Measurements from ENCODE around the gene KRTAP10-7. TPM values are rescaled to one million over a fixed set of nuclear protein-coding genes. Genes with fewer than 3 reads are reported as not detected.

Gene KRTAP10-7
- total RNA-seq, 2 experiments from 2014 or later, result not detected

GRCh38 chr21:44552136-44552535 lies 48.3 kb upstream of the KRTAP10-7 start:
- no peak for DNase-seq (ENCODE audit: low spot score)
- ChIA-PET CTCF (ENCODE audit: unreplicated experiment) (no interaction called here), POLR2A (interaction anchor here (0.5 kb wide), 1 partner anchor 47 kb away, joined by 4 read pairs; no protein-coding TSS in a partner anchor)
- no peak overlapping the region for H3K4me3 ChIP-seq (ENCODE audit: low read depth, low read length, poor library complexity, severe bottlenecking)
- peaks cover 3% of the 10 kb centered on the region for H3K9me3 ChIP-seq (ENCODE audit: low read length)
- H4K20me1 ChIP-seq (ENCODE audit: insufficient read depth, low read length), result no peaks in the 10 kb centered on the region
- H3K36me3 ChIP-seq (ENCODE audit: insufficient read depth, low read length), result no peaks in the 10 kb centered on the region
- no peaks in the 10 kb centered on the region for H3K9me2 ChIP-seq (ENCODE audit: insufficient read depth, low read length)
- no peak overlapping the region for H3K4me2 ChIP-seq (ENCODE audit: low read length)
- H3K79me2 ChIP-seq (ENCODE audit: insufficient read depth, low read depth, low read length), result no peaks in the 10 kb centered on the region
- TF ChIP-seq CTCF (conservative IDR thresholded peaks at IDR 0.05; ENCODE audit: low read length), result no peak
- no peak for TF ChIP-seq EZH2phosphoT487 (IDR thresholded peaks at IDR 0.05; ENCODE audit: borderline replicate concordance, low read depth, low read length)
- no peak overlapping the region for H2AFZ ChIP-seq (ENCODE audit: low read length)
- intact Hi-C loops (cut with micrococcal nuclease; ENCODE audit: unreplicated experiment), result no loop called here
- H3K4me1 ChIP-seq (ENCODE audit: insufficient read depth, low read length, poor library complexity, severe bottlenecking), result peaks cover 7% of the 10 kb centered on the region
- H3K27ac ChIP-seq (ENCODE audit: low read depth, low read length, poor library complexity, severe bottlenecking), result no peak overlapping the region
- no TSS peak for BruUV-seq (replicated peaks)

GRCh38 chr21:44552681-44553080 lies 47.7 kb upstream of the KRTAP10-7 start:
- H3K9me3 ChIP-seq (ENCODE audit: low read length), result no peaks in the 10 kb centered on the region
- TF ChIP-seq CTCF (conservative IDR thresholded peaks at IDR 0.05; ENCODE audit: low read length) (no peak), EZH2phosphoT487 (IDR thresholded peaks at IDR 0.05; ENCODE audit: borderline replicate concordance, low read depth, low read length) (no peak)
- no peaks in the 10 kb centered on the region for H3K36me3 ChIP-seq (ENCODE audit: insufficient read depth, low read length)
- CTCF ChIA-PET (ENCODE audit: unreplicated experiment), result no interaction called here
- H2AFZ ChIP-seq (ENCODE audit: low read length), result no peak overlapping the region
- intact Hi-C loops (cut with micrococcal nuclease; ENCODE audit: unreplicated experiment), result no loop called here
- BruUV-seq (replicated peaks), result no TSS peak
- H4K20me1 ChIP-seq (ENCODE audit: insufficient read depth, low read length), result no peaks in the 10 kb centered on the region
- H3K4me3 ChIP-seq (ENCODE audit: low read depth, low read length, poor library complexity, severe bottlenecking), result no peak overlapping the region
- no peaks in the 10 kb centered on the region for H3K9me2 ChIP-seq (ENCODE audit: insufficient read depth, low read length)
- no peak overlapping the region for H3K4me2 ChIP-seq (ENCODE audit: low read length)
- no peak for DNase-seq (ENCODE audit: low spot score)
- H3K79me2 ChIP-seq (ENCODE audit: insufficient read depth, low read depth, low read length), result no peaks in the 10 kb centered on the region
- POLR2A ChIA-PET, result interaction anchor here (0.5 kb wide), 1 partner anchor 46 kb away, joined by 4 read pairs; no protein-coding TSS in a partner anchor
- H3K4me1 ChIP-seq (ENCODE audit: insufficient read depth, low read length, poor library complexity, severe bottlenecking), result peaks cover 2% of the 10 kb centered on the region
- H3K27ac ChIP-seq (ENCODE audit: low read depth, low read length, poor library complexity, severe bottlenecking), result no peak overlapping the region

GRCh38 chr21:44555200-44555875 lies 45.1 kb upstream of the KRTAP10-7 start:
- intact Hi-C loops (cut with micrococcal nuclease; ENCODE audit: unreplicated experiment), result no loop called here
- Histone ChIP-seq H3K36me3 (ENCODE audit: insufficient read depth, low read length) (no peaks in the 10 kb centered on the region), H3K27ac (ENCODE audit: low read depth, low read length, poor library complexity, severe bottlenecking) (no peak overlapping the region), H3K4me1 (ENCODE audit: insufficient read depth, low read length, poor library complexity, severe bottlenecking) (no peaks in the 10 kb centered on the region), H3K4me2 (ENCODE audit: low read length) (no peak overlapping the region), H3K9me3 (ENCODE audit: low read length) (no peaks in the 10 kb centered on the region), H2AFZ (ENCODE audit: low read length) (no peak overlapping the region), H3K9me2 (ENCODE audit: insufficient read depth, low read length) (no peaks in the 10 kb centered on the region), H3K4me3 (ENCODE audit: low read depth, low read length, poor library complexity, severe bottlenecking) (no peak overlapping the region), H4K20me1 (ENCODE audit: insufficient read depth, low read length) (no peaks in the 10 kb centered on the region), H3K79me2 (ENCODE audit: insufficient read depth, low read depth, low read length) (no peaks in the 10 kb centered on the region)
- no peak for TF ChIP-seq CTCF (conservative IDR thresholded peaks at IDR 0.05; ENCODE audit: low read length)
- no peak for TF ChIP-seq EZH2phosphoT487 (IDR thresholded peaks at IDR 0.05; ENCODE audit: borderline replicate concordance, low read depth, low read length)
- DNase-seq (ENCODE audit: low spot score), result no peak
- ChIA-PET POLR2A (no interaction called here), CTCF (ENCODE audit: unreplicated experiment) (no interaction called here)
- no TSS peak for BruUV-seq (replicated peaks)
